ENCODE results near the gene POU2AF3.
"Not testable (repeated sequence)": the region's sequence is repeated elsewhere in the genome, so short reads cannot be mapped to it uniquely, and the experiment has no call there.

POU2AF3 gene

DNA sequence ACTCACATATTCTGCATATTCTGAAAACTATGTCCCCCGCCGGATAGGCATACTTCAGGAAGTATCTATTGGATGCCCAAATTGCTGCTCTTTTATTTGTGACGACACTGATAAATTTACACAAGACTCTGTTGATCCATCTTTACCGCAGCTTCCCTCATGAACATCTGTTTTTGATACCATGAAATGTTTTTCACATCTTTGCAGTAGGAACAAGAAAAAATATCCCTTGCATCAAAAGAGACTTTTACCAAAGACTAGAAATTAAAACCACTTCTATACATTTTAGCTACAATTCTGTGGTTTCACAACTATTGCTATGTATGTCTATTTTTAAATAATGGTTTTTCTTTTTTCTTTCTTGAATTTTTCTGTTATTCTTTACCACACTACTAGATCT, 37.5 kb upstream of the POU2AF3 start:
- no peak for DNase-seq (ENCODE audit: low read depth)

DNA sequence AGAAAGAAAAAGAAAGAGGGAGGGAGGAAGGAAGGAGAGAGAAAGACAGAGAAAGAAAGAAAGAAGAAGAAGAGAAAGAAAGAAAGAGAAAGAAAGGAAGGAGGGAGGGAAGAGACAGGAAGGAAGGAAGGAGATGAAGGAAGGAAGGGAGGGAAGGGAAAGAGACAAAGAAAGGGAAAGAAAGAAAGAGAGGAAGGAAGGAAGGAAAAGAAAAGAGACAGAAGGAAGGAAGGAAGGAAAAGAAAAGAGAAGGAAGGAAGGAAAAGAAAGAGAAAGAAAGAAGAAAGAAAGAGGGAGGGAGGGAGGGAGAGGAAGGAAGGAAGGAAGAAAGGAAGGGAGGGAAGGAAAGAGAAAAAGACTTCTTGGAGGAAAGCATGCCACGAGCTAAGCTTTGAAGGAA, 33.7 kb upstream of the POU2AF3 start:
- DNase-seq (ENCODE audit: low read depth), result no peak
- TF ChIP-seq, protein P1, sequence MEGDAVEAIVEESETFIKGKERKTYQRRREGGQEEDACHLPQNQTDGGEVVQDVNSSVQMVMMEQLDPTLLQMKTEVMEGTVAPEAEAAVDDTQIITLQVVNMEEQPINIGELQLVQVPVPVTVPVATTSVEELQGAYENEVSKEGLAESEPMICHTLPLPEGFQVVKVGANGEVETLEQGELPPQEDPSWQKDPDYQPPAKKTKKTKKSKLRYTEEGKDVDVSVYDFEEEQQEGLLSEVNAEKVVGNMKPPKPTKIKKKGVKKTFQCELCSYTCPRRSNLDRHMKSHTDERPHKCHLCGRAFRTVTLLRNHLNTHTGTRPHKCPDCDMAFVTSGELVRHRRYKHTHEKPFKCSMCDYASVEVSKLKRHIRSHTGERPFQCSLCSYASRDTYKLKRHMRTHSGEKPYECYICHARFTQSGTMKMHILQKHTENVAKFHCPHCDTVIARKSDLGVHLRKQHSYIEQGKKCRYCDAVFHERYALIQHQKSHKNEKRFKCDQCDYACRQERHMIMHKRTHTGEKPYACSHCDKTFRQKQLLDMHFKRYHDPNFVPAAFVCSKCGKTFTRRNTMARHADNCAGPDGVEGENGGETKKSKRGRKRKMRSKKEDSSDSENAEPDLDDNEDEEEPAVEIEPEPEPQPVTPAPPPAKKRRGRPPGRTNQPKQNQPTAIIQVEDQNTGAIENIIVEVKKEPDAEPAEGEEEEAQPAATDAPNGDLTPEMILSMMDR (IDR thresholded peaks at IDR 0.05; ENCODE audit: control insufficient read depth, extremely low read depth, insufficient read depth), result no peak

More for the DNA sequence above, 37.5 kb upstream of the POU2AF3 start:
- no peak overlapping the region for H3K4me3 ChIP-seq (ENCODE audit: low read depth, low read length)
- TF ChIP-seq, protein P1 (IDR thresholded peaks at IDR 0.05; ENCODE audit: control insufficient read depth, extremely low read depth, insufficient read depth), result no peak

DNA sequence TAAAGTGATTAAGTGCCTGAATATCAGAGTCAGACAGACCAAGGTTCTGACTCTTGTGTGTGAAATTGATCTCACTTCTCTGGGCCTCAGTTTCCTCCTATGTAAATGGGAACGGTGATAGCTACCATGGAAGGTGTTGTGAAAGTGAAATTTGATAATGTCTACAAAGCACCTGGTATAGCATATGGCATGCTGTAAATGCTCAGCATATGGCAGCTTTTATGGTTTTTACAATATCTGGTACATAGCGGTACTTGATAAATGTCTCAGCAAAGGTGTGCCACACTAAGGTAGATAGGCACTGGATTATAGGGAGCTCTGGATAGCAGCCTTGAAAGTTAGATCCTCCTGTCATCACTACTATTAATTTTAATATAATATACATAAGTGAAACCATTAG, 32.9 kb upstream of the POU2AF3 start:
- no peak overlapping the region for H3K4me3 ChIP-seq (ENCODE audit: low read depth, low read length)
- no peak for DNase-seq (ENCODE audit: low read depth)
- TF ChIP-seq, protein P1 (IDR thresholded peaks at IDR 0.05; ENCODE audit: control insufficient read depth, extremely low read depth, insufficient read depth), result no peak

More for the DNA sequence above, 33.7 kb upstream of the POU2AF3 start:
- no peak overlapping the region for H3K4me3 ChIP-seq (ENCODE audit: low read depth, low read length)

DNA sequence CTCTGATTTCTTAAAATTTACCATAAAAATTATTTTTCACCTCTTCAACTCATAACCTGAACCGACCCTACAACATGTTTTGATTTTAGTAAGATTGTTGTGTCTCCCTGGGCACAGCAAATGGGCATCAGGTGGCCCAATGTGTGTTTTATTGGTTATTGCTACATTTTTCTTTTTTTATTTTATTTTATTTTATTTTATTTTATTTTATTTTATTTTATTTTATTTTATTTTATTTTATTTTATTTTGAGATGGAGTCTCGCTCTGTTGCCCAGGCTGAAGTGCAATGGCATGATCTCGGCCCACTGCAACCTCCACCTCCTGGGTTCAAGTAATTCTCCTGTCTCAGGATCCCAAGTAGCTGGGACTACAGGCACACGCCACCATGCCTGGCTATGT, 30.0 kb upstream of the POU2AF3 start:
- DNase-seq (ENCODE audit: low read depth); H3K4me3 ChIP-seq (ENCODE audit: low read depth, low read length): not testable (repeated sequence)

DNA sequence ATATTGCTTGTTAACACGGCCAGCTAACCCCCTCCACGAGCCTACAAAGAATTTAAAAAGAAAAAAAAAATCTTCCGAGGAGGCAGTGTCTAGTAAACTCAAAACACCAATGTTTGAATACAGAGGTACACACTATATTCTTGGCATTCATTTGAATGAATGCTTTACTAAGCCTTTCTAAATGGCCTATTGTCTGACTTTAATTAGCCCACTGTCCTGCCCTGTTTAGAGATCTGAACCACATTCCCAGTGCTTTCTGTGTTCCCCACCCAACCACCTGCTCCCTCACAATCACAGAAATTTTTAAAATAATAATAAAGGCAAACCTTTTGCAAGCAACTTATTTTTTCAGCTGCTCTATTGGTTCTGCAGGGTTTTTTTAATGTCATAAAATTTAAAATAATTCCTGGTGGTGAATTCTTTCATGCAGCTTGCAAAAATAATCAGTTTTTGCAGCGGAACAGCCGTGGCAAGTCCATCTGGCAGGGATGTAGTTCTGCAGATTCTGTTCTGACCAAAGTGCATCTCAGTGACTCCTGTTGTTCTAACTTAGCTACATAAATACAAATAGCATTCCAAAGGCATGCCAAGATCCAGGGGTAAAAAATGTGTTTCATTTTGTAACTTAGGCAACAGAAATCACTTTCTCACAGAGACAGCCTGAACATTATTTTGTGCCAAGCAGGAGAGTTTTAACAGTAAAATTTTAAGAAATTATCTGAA, 29.0 kb upstream of the POU2AF3 start:
- TF ChIP-seq, protein P1 (IDR thresholded peaks at IDR 0.05; ENCODE audit: control insufficient read depth, extremely low read depth, insufficient read depth), result no peak
- H3K4me3 ChIP-seq (ENCODE audit: low read depth, low read length), result no peak overlapping the region
- no peak for DNase-seq (ENCODE audit: low read depth)

DNA sequence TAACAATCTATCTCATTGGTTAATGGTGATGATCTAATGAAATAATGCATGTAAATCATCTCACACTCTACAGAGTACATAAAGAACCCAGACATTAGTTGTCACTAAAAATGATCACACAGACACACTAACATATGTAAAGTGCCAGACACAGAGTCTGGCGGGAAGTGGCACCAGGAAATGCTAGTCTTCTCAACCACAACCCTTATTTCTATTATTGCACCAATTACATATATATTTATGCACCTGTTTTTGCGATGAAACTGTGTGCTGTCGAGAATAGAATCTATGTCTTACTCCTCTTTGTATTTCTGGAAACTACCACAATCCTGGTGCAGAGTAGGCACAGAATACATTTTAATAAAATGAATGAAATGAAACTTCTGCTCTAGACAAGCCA, 25.9 kb upstream of the POU2AF3 start:
- TF ChIP-seq, protein P1 (IDR thresholded peaks at IDR 0.05; ENCODE audit: control insufficient read depth, extremely low read depth, insufficient read depth), result no peak
- H3K4me3 ChIP-seq (ENCODE audit: low read depth, low read length), result no peak overlapping the region
- no peak for DNase-seq (ENCODE audit: low read depth)

DNA sequence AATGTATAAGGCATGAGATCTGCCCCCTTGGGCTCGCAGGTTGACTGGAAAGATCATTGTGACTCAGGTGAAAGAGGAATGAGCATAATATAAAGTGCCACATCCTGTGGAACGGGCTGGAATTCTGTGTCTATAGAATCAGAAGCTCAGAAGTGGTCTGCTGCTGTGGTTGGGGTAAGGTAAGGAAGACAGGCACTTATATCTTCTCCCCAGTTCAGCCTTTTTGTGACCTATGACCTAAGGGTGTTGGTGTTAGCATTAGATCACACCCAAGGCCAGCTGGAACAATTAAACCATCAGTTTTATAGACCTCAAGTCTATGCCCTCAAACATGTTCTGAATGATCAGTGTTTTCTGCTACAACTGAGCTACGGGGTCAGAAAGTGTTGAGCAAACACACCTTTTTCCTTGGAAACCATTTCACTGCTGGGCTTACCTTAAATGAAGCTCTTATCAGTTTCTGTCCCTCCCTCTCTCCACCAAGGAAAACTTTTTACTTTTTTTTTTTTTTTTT, 15.7 kb upstream of the POU2AF3 start:
- no peak overlapping the region for H3K4me3 ChIP-seq (ENCODE audit: low read depth, low read length)
- TF ChIP-seq, protein P1 (IDR thresholded peaks at IDR 0.05; ENCODE audit: control insufficient read depth, extremely low read depth, insufficient read depth), result no peak
- DNase-seq (ENCODE audit: low read depth), result no peak

All from LNCaP clone FGC (cell line).